ENCODE data around the gene C13orf46.
"Not testable (repeated sequence)": the region's sequence is repeated elsewhere in the genome, so short reads cannot be mapped to it uniquely, and the experiment has no call there.

C13orf46 gene

DNA sequence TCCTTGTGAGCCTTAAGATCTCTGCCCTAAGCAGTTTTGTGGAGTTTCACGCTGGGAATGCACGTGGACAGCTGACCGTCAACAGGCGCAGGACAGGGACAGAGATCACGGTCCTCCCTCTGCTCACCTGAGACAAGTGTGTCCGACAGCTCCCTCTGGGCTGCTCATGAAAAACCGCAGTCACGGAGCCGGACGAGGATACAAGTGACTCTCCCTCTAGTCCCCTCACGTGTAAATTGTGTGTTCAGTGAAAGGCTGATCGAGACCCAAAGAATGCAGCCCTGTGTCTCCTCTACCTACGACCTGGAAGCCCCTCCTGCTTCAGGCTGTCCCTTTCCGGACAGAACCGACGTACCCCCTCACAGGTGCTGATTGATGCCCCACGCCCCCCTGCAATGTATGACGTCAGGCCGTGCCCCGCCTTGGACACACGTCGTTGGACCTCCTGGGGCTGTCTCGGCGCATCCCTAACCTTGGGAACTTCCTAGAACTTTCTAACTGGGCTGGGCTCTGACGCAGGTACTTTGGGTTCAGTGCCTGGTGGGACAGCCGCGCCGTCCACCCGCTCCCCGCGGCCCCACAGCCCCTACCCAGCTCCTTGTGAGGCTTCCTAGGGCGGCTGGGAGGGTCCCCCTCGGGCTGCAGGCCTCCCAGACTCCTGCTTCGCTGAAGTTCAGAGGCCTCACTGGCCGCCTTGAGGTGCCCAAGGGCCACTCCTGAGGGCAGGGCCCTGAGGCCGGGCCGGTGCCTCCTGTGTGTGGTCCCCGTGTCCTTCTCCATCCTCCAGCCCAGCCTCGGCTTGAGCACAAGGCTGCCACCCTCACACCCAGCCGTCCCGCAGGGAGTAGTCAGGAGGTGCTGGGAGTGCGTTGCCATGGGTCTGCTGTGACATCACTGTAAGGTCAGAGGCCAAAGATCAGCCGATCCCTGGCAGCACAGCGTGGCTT, at the start of gene C13orf46:
TSS of gene C13orf46 (minus strand) at position 859 of the 947 bp plus-strand sequence. CDS start at position 780, 79 bp downstream.
- no peaks in the 10 kb centered on the region for H3K9me3 Mint-ChIP-seq
- no peak within 1 kb of the TSS for H3K27ac Mint-ChIP-seq
- no peaks in the 10 kb centered on the region for H3K4me1 Mint-ChIP-seq (ENCODE audit: low read depth)
- DNase-seq (ENCODE audit: low spot score) = no peak
- no peaks in the 10 kb centered on the region for H3K27me3 Mint-ChIP-seq (ENCODE audit: low read depth)
- H3K4me3 Mint-ChIP-seq = no peak within 1 kb of the TSS
- peaks cover 10% of the 10 kb centered on the region for H3K36me3 Mint-ChIP-seq (ENCODE audit: low read depth)

DNA sequence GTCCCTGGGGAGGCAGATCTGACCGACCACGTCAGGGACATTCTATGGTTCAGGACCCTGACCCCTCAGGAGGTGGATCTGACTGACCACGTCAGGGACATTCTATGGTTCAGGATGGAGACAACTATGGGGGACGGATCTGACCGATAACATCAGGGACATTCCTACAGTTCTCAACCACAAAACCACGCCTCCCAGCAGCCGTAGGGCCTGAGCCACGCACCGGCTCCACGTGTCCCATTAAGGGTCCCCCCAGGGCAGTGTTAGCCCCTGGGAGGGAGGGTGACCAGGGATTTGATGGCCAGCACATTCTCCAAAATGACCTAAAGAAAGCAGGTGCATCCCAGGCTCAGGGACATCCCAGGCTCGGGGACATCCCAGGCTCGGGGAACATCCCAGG, 49.0 kb upstream of the C13orf46 start:
- H3K27me3 Mint-ChIP-seq (ENCODE audit: low read depth) = no peaks in the 10 kb centered on the region
- no peak overlapping the region for H3K4me3 Mint-ChIP-seq
- peaks cover 23% of the 10 kb centered on the region for H3K36me3 Mint-ChIP-seq (ENCODE audit: low read depth)
- no peak for DNase-seq (ENCODE audit: low spot score)
- no peaks in the 10 kb centered on the region for H3K4me1 Mint-ChIP-seq (ENCODE audit: low read depth)
- no peak overlapping the region for H3K27ac Mint-ChIP-seq
- H3K9me3 Mint-ChIP-seq = no peaks in the 10 kb centered on the region

DNA sequence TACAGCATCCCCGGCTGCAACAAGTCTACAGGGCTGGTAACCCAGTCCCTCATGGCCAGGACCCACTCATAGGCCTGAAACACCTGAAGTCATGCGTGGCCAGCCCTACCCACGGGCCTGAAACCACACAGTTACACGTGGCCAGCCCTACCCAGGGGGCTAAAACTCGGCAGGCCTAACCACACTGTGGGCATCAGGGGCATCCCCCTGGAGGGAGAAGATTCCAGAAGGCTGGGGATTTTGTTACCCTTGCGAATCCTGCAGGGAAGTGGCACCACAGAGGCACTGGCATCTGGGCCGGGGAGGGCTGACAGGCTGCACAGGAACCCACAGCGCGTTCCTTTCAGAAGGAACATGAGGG, 48.4 kb upstream of the C13orf46 start:
- no peak for DNase-seq (ENCODE audit: low spot score)
- Mint-ChIP-seq H3K4me1 (ENCODE audit: low read depth) (no peaks in the 10 kb centered on the region), H3K27me3 (ENCODE audit: low read depth) (no peaks in the 10 kb centered on the region), H3K4me3 (no peak overlapping the region), H3K27ac (no peak overlapping the region), H3K9me3 (no peaks in the 10 kb centered on the region), H3K36me3 (ENCODE audit: low read depth) (peaks cover 18% of the 10 kb centered on the region)

DNA sequence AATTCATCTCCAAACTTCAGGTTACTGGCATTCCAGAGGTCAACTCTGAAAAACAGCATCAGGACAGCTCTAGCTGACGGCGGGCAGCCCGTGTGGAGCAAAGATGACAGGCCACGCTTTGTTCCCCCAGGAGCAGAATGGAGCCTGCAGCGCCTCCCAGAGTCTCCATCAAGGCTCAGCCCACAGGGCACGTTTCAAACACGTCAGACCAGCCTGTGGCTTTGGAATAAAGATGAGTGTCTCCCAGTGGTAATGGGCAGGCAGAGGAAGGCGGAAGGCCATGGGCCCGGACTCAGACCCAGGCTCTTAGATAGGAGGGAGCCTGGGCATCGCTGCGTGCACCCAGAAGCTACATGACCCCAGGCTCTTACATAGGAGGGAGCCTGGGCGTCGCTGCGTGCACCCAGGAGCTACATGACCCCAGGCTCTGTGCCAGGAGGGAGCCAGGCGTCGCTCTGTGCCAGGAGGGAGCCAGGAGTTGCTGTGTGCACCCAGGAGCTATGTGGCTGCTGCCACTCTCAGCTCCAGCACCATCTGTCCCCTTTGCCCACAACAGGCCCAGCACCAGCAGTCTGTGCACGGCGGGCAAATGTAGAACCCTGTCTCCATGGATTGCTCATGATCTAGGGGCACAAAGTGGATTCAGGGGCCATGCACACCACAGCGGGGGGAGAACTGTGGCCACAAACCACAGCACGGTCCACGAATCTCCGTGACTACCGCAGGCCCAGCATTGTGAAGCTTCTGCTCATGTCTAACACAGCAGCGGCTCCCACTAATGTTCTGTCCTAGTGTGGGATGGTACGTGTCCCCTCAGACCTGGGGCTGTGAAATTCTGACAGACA, 47.8 kb upstream of the C13orf46 start:
- no peak for DNase-seq (ENCODE audit: low spot score)
- peaks cover 17% of the 10 kb centered on the region for H3K36me3 Mint-ChIP-seq (ENCODE audit: low read depth)
- no peaks in the 10 kb centered on the region for H3K9me3 Mint-ChIP-seq
- no peaks in the 10 kb centered on the region for H3K27me3 Mint-ChIP-seq (ENCODE audit: low read depth)
- no peak overlapping the region for H3K27ac Mint-ChIP-seq
- no peak overlapping the region for H3K4me3 Mint-ChIP-seq
- no peaks in the 10 kb centered on the region for H3K4me1 Mint-ChIP-seq (ENCODE audit: low read depth)

DNA sequence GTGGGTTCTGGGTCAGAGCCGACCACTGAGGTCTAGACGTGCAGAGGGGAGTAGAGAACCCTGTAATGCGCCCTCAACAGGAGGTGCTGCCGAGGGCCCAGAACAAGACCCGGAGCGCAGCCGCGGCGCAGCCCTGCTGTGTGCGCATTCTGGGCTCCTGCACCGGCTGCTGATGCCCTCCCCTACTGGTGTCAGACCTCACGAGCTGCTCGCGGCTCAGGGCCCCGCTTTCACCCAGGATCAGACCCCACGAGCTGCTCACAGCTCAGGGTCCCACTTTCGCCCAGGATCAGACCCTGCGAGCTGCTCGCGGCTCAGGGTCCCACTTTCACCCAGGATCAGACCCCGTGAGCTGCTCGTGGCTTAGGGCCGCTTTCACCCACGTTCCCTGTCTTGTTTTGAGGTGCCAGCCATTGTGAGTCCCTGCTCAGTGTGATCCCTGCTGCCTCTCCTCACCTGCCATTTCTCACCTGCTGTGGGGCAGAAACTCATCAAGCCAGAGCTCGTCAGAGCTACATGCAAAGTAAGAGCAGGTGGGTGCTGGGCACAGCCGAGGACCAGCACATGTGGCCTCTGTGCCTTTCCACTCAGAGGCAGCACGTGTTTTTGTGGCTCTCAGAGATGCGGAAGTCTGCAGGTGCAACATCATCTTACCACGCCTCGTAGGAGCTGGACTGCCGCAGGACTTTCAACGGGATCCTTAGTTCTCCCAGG, 47.0 kb upstream of the C13orf46 start:
- Mint-ChIP-seq H3K27me3 (ENCODE audit: low read depth) (no peaks in the 10 kb centered on the region), H3K4me3 (no peak overlapping the region), H3K27ac (no peak overlapping the region), H3K4me1 (ENCODE audit: low read depth) (no peaks in the 10 kb centered on the region), H3K9me3 (no peaks in the 10 kb centered on the region), H3K36me3 (ENCODE audit: low read depth) (peaks cover 23% of the 10 kb centered on the region)
- no peak for DNase-seq (ENCODE audit: low spot score)

DNA sequence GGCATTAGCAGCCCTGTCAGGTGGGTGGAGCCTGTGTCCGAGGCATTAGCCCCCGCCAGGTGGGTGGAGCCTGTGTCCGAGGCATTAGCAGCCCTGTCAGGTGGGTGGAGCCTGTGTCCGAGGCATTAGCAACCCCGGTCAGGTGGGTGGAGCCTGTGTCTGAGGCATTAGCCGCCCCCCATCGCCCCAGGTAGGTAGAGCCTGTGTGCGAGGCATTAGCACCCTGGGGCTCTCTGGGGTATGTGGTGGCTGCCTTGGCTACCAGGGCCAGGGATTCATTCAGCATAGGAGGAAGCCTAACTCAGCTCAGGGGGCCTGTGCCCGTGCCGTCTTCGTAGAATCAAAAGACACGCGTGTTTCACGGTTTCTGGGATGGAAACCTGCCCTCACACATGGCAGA, 46.3 kb upstream of the C13orf46 start:
- peaks cover 25% of the 10 kb centered on the region for H3K36me3 Mint-ChIP-seq (ENCODE audit: low read depth)
- H3K9me3 Mint-ChIP-seq = not testable (repeated sequence)

DNA sequence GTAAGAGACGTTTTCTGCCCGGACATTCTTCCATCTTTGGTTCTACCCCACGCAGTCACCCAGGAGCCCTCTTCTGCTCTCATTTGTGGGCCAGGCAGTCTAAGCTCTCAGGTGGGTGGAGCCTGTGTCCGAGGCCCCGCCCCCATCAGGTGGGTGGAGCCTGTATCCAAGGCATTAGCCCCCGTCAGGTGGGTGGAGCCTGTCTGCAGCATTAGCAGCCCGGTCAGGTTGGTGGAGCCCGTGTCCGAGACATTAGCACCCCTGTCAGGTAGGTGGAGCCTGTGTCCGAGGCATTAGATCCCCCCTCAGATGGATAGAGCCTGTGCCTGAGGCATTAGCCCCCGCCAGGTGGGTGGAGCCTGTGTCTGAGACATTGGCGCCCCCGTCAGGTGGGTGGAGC, 45.5 kb upstream of the C13orf46 start:
- Mint-ChIP-seq H3K9me3 (no peaks in the 10 kb centered on the region), H3K4me3 (no peak overlapping the region), H3K36me3 (ENCODE audit: low read depth) (peaks cover 28% of the 10 kb centered on the region), H3K27me3 (ENCODE audit: low read depth) (no peaks in the 10 kb centered on the region), H3K27ac (no peak overlapping the region), H3K4me1 (ENCODE audit: low read depth) (no peaks in the 10 kb centered on the region)
- no peak for DNase-seq (ENCODE audit: low spot score)

More for the DNA sequence above, 46.3 kb upstream of the C13orf46 start:
- H3K4me1 Mint-ChIP-seq (ENCODE audit: low read depth); H3K27me3 Mint-ChIP-seq (ENCODE audit: low read depth); H3K4me3 Mint-ChIP-seq; DNase-seq (ENCODE audit: low spot score); H3K27ac Mint-ChIP-seq: not testable (repeated sequence)

DNA sequence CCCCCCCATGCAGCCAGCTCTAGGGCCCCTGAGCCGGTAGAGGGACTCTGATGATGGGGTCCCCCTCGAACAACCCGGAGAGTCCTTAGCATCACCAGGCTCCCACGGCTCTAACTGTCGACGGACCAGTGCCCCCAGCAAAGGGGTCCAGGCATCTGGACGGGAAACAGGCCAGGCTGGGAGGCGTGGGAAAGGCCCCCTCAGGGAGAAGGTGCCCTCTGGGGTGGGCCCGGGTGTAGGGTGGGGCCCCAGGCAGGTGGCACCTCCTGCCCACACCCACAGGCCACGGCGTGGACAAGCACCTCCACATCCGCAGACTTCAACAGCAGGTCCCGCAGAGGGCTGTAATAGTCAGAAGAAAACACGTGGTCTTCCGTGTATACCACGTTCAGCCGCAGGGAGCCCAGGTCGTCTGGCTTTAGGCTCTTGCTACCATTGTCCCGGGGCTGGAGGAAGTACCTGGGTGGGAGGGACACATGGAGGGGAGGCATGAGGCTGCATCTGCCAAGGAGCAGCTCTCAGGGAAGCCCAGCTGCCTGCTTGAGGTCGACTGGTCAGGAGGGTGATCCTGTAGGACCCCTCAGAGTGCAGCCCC, 44.7 kb upstream of the C13orf46 start:
- Mint-ChIP-seq H3K36me3 (ENCODE audit: low read depth) (peaks cover 24% of the 10 kb centered on the region), H3K4me3 (no peak overlapping the region), H3K27ac (no peak overlapping the region), H3K4me1 (ENCODE audit: low read depth) (no peaks in the 10 kb centered on the region), H3K9me3 (no peaks in the 10 kb centered on the region), H3K27me3 (ENCODE audit: low read depth) (no peaks in the 10 kb centered on the region)
- no peak for DNase-seq (ENCODE audit: low spot score)

DNA sequence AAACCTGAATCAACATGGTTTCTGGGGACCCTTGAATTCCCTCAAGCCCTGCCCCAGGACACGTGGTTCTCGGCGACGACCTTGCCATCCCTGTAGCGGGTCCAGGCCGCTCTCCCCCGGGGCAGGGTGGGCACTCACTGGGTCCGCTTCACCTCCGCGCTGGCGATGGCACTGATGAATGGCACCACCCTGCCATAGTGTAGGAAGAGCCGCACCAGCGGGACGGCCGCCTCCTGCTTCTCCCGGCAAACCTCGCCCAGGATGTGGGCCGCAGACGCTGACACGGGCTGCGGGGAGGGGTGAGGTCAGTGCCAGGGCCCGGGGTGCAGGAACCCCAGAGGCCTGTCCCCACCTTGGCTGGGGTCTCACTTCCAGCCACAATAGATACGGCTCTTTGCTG, 44.1 kb upstream of the C13orf46 start:
- no peak for DNase-seq (ENCODE audit: low spot score)
- H3K4me1 Mint-ChIP-seq (ENCODE audit: low read depth) = no peaks in the 10 kb centered on the region
- no peak overlapping the region for H3K4me3 Mint-ChIP-seq
- no peaks in the 10 kb centered on the region for H3K9me3 Mint-ChIP-seq
- H3K36me3 Mint-ChIP-seq (ENCODE audit: low read depth) = peaks cover 24% of the 10 kb centered on the region
- no peak overlapping the region for H3K27ac Mint-ChIP-seq
- no peaks in the 10 kb centered on the region for H3K27me3 Mint-ChIP-seq (ENCODE audit: low read depth)

DNA sequence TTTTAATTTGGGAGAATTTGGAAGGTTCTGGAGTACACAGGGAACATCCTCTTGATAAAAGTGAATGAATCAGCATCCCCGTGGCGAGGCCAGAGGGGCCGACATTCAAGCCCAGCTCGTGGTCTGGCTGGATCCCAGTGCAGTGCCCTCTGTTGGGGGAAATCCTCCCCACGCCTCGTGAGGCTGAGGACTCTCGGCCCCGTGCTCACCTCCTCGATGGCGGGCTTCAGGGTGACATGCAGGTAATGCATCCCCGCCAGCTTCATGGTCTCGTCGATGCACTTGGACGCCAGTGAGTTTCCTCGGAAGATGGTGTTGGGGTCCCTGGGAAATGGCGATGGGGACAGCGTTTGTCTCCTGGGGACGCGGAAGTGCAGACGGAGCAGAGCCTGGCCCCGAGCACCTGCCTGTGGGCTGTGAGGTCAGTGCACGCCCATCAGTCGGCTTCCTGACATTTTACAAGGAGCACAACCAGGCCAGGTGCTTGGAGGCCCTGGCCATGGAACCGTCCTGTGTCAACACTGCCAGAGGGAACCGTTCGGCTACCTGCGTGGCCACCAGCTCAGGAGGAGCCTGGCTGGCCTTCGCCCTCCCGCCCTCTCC, 43.3 kb upstream of the C13orf46 start:
- DNase-seq (ENCODE audit: low spot score) = no peak
- Mint-ChIP-seq H3K9me3 (no peaks in the 10 kb centered on the region), H3K27ac (no peak overlapping the region), H3K4me3 (no peak overlapping the region), H3K36me3 (ENCODE audit: low read depth) (peaks cover 24% of the 10 kb centered on the region), H3K27me3 (ENCODE audit: low read depth) (no peaks in the 10 kb centered on the region), H3K4me1 (ENCODE audit: low read depth) (no peaks in the 10 kb centered on the region)

DNA sequence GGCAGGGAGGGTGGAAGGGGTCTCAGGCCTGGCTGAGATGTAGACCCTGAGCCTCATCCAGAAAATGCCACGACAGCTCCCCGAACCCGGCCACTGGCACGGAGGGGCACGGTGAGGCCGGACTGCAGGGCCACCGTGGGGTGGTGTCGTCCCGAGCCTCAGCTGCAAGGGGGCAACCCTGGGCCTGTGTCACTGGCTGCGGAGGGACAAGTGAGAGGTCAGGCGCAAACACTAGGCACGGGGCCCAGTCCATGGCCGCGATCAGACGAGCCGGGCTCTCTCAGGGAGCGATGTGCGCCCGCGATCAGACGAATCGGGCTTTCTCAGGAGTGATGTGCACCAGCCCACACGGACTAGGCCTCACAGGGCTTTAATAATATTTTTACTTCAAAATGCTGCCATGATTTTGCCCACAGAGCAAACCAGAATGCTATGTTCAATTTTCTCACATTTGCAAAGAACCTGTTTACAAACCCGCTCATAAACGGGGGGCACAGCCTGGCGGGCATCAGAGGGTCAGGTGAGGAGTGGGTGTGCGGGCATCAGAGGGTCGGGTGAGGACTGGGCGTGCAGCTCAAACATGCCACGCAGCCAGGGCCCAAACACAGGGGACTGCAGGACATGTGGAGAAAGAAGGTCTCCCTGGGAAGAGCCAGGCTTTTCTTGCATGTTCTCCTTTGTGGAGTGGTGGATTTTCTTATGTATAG, 42.6 kb upstream of the C13orf46 start:
- Mint-ChIP-seq H3K9me3 (no peaks in the 10 kb centered on the region), H3K4me3 (no peak overlapping the region), H3K27ac (no peak overlapping the region), H3K4me1 (ENCODE audit: low read depth) (no peaks in the 10 kb centered on the region), H3K36me3 (ENCODE audit: low read depth) (peaks cover 22% of the 10 kb centered on the region), H3K27me3 (ENCODE audit: low read depth) (no peaks in the 10 kb centered on the region)
- DNase-seq (ENCODE audit: low spot score) = no peak

DNA sequence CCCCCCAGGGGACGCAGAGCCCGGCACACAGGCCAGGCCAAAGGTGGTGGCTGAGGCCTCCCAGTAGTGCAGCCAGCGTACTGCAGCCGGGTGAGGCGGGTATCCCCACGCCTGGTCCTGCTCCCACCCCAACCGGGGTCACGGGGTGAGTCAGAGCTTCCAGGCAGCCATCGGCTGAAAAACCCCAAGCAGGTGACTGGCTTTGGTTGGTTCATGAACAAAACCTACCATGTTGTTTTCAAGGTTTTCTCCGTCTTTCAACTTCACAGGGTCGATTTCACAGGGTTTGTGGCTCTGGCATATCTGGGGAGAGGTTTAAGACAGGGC, 42.1 kb upstream of the C13orf46 start:
- Mint-ChIP-seq H3K27me3 (ENCODE audit: low read depth) (no peaks in the 10 kb centered on the region), H3K27ac (no peak overlapping the region), H3K4me1 (ENCODE audit: low read depth) (peaks cover 3% of the 10 kb centered on the region), H3K4me3 (no peak overlapping the region), H3K9me3 (no peaks in the 10 kb centered on the region), H3K36me3 (ENCODE audit: low read depth) (peaks cover 23% of the 10 kb centered on the region)
- no peak for DNase-seq (ENCODE audit: low spot score)

Measured in T-helper 2 cell treated with Interferon-gamma antibody and Interleukin-4, amounts not matched to agents 5 μg/mL and 100 μg/mL, for 36 hours (primary cell).